GM21447 (cell line): ENCODE results near the gene GFI1B.
A peak's percentile ranks its signal among the peaks of the same experiment; 100 is the strongest.
"Not testable (repeated sequence)": the region's sequence is repeated elsewhere in the genome, so short reads cannot be mapped to it uniquely, and the experiment has no call there.

ENCODE experiments used
- ATAC-seq: cut with Tn5 transposase; IDR thresholded peaks from one replicate; pipeline ENCODE4 v1.9.1; 2021; ENCODE audit not compliant: unreplicated experiment

Gene GFI1B

GRCh38 chr9:132967908-132968307 lies 10.6 kb upstream of the GFI1B start:
- not testable (repeated sequence) for ATAC-seq

GRCh38 chr9:132969783-132970182 lies 8.7 kb upstream of the GFI1B start:
- no peak for ATAC-seq

- ATAC-seq: no peak
Measured at GRCh38 chr9:132970324-132971062, 8.0 kb upstream of the GFI1B start.

- no peak for ATAC-seq
Measured at GRCh38 chr9:132973166-132973565, 5.3 kb upstream of the GFI1B start.

GRCh38 chr9:132973713-132974112 lies 4.8 kb upstream of the GFI1B start:
- ATAC-seq: no peak

GRCh38 chr9:132975961-132976360 lies 2.5 kb upstream of the GFI1B start:
- no peak for ATAC-seq

GRCh38 chr9:132976571-132976970 lies 1.9 kb upstream of the GFI1B start:
- no peak for ATAC-seq

GRCh38 chr9:132978112-132978450 lies 413 bp upstream of the GFI1B start:
- ATAC-seq: no peak

GRCh38 chr9:132980157-132980556 lies 1.7 kb downstream of the GFI1B start:
- ATAC-seq: no peak

- ATAC-seq: peak; percentile 64
Measured at GRCh38 chr9:132982458-132982857, 4.0 kb downstream of the GFI1B start.

- ATAC-seq: no peak
Measured at GRCh38 chr9:132983491-132984201, 5.2 kb downstream of the GFI1B start.

- no peak for ATAC-seq
Measured at GRCh38 chr9:132984202-132985070, 5.9 kb downstream of the GFI1B start.

- ATAC-seq: no peak
Measured at GRCh38 chr9:132985071-132985350, 6.5 kb downstream of the GFI1B start.

- ATAC-seq: no peak
Measured at GRCh38 chr9:132985489-132985888, 7.0 kb downstream of the GFI1B start.

GRCh38 chr9:132986114-132986513 lies 7.6 kb downstream of the GFI1B start:
- no peak for ATAC-seq

- no peak for ATAC-seq
Measured at GRCh38 chr9:132986640-132987620, 8.4 kb downstream of the GFI1B start.

- ATAC-seq: no peak
Measured at GRCh38 chr9:132988244-132989013, 9.9 kb downstream of the GFI1B start.

- no peak for ATAC-seq
Measured at GRCh38 chr9:132989014-132989310, 10.5 kb downstream of the GFI1B start.

- no peak for ATAC-seq
Measured at GRCh38 chr9:132989414-132989996, 11.0 kb downstream of the GFI1B start.
